ENCODE results near the gene DAPK2.

Gene DAPK2

DNA sequence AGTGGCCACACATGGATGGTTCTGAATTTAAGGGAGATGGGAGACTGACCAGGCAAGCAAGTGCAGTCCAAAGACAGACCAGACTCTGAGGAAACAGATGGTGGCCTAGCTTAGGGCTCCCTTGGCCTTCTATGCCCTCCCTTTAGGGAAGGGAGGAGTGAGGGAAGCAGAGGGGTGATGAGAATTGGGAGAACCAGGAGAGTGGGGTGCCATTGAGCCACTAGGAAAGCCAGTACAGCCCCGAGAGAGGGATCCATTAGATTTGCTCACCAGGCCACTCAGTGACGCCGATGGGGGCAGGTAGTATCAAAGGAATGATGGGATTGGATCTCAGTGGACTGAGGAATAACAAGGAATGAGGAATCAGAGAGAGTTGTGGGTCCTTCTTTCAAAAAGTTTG lies 182.1 kb downstream of the DAPK2 start:
- no peaks in the 10 kb centered on the region for H3K36me3 Mint-ChIP-seq (ENCODE audit: low read depth)
- H3K27ac Mint-ChIP-seq = no peak overlapping the region
- peaks cover 4% of the 10 kb centered on the region for H3K9me3 Mint-ChIP-seq
- no peak for DNase-seq
- no peak overlapping the region for H3K4me3 Mint-ChIP-seq
- TF ChIP-seq, protein P1, sequence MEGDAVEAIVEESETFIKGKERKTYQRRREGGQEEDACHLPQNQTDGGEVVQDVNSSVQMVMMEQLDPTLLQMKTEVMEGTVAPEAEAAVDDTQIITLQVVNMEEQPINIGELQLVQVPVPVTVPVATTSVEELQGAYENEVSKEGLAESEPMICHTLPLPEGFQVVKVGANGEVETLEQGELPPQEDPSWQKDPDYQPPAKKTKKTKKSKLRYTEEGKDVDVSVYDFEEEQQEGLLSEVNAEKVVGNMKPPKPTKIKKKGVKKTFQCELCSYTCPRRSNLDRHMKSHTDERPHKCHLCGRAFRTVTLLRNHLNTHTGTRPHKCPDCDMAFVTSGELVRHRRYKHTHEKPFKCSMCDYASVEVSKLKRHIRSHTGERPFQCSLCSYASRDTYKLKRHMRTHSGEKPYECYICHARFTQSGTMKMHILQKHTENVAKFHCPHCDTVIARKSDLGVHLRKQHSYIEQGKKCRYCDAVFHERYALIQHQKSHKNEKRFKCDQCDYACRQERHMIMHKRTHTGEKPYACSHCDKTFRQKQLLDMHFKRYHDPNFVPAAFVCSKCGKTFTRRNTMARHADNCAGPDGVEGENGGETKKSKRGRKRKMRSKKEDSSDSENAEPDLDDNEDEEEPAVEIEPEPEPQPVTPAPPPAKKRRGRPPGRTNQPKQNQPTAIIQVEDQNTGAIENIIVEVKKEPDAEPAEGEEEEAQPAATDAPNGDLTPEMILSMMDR (IDR thresholded peaks at IDR 0.05) = no peak
- H3K4me1 Mint-ChIP-seq = no peaks in the 10 kb centered on the region
- peaks cover 13% of the 10 kb centered on the region for H3K27me3 Mint-ChIP-seq (ENCODE audit: low read depth, poor library complexity)

DNA sequence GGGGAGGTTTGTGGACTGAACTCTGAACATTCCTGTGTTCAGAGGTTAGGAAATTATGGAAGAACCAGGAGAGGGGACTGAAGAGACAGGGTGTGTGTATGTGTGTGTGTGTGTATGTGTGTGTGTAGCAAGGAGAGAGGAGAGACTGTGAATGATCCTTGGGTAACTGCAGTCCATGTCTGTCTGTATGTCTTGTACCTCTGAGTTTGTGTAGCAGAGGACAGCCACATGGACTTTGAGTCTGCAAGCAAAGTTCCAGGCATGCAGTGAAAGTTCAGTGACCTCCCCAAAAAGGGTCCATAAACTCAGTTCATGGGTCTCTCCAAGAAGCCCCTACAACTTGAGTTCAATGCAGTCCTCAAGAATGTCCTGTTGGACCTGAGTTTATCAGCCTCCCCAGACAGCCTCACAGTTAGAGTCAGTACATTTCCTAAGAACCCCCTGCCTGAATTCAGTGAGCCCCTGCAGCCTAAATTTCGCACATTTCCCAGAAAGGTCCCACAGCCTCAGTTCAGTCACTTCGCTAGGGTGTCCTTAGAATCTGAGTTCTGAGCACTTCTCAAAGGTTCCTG lies 184.3 kb downstream of the DAPK2 start:
- Mint-ChIP-seq H3K36me3 (ENCODE audit: low read depth) (no peaks in the 10 kb centered on the region), H3K4me1 (peaks cover 9% of the 10 kb centered on the region), H3K27ac (no peak overlapping the region), H3K27me3 (ENCODE audit: low read depth, poor library complexity) (peaks cover 12% of the 10 kb centered on the region), H3K9me3 (no peaks in the 10 kb centered on the region), H3K4me3 (no peak overlapping the region)
- TF ChIP-seq, protein P1 (IDR thresholded peaks at IDR 0.05) = no peak
- DNase-seq = no peak

DNA sequence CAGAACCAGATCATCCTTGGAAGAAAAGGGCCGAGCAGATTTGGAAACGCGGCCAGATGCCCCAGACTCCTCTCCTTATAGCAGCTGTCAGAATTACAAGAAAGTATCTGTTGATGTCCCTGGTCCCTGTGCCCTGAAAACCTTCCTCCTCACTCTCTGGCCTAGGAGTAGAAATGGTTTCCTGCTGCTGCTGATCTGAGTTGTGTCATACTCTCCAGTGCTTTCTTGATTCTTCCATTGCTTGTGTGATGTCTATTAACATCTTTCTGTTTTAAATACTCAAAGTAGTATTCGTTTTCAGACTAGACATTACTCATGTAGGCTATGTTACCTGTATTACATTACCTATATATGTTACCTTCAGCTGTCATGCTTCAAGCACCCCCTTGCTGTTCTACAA lies 185.7 kb downstream of the DAPK2 start:
- TF ChIP-seq, protein P1 (IDR thresholded peaks at IDR 0.05) = no peak
- Mint-ChIP-seq H3K9me3 (no peaks in the 10 kb centered on the region), H3K4me1 (peaks cover 9% of the 10 kb centered on the region), H3K4me3 (no peak overlapping the region), H3K36me3 (ENCODE audit: low read depth) (no peaks in the 10 kb centered on the region), H3K27ac (no peak overlapping the region), H3K27me3 (ENCODE audit: low read depth, poor library complexity) (peaks cover 12% of the 10 kb centered on the region)
- DNase-seq = no peak

DNA sequence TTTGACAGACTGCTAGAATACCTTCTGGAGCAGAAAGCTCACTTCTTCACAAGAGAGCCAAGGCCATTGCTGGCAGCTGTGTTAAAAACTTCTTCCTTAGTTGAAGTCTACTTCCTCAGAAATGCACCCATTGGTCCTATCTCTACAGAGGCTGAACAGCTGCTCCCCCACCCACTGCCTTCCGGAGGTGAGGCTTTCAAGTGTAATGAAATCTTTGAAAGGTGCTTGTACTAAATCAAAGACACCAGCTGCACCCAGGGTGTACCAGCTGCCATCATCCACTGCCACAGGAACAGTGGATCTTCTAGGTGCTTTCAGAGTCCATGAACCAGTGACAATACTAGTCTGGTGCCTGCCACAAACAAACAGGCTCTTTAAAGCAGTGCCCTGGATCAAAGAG lies 186.1 kb downstream of the DAPK2 start:
- peaks cover 9% of the 10 kb centered on the region for H3K4me1 Mint-ChIP-seq
- TF ChIP-seq, protein P1 (IDR thresholded peaks at IDR 0.05) = no peak
- no peaks in the 10 kb centered on the region for H3K36me3 Mint-ChIP-seq (ENCODE audit: low read depth)
- no peak overlapping the region for H3K27ac Mint-ChIP-seq
- no peak overlapping the region for H3K4me3 Mint-ChIP-seq
- H3K27me3 Mint-ChIP-seq (ENCODE audit: low read depth, poor library complexity) = peaks cover 12% of the 10 kb centered on the region
- no peaks in the 10 kb centered on the region for H3K9me3 Mint-ChIP-seq
- no peak for DNase-seq

DNA sequence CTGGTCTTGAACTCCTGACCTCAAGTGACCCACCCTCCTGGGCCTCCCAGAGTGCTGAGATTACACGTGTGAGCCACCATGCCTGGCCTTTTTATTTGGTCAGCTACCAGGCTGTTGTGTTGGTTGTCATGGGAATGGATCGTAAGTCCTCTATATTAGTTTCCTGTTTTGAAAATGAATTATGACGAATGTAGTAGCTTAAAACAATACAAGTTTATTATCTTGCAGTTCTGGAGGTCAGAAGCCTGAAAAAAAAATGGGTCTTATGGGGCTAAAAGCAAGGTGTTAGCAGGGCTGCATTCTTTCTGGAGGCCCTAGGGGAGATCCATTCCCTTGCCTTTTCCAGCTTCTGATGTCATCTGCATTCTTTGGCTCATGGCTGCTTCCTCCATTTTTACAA lies 187.4 kb downstream of the DAPK2 start:
- H3K4me1 Mint-ChIP-seq = peaks cover 9% of the 10 kb centered on the region
- no peak overlapping the region for H3K27ac Mint-ChIP-seq
- DNase-seq = no peak
- no peaks in the 10 kb centered on the region for H3K36me3 Mint-ChIP-seq (ENCODE audit: low read depth)
- no peaks in the 10 kb centered on the region for H3K9me3 Mint-ChIP-seq
- peaks cover 12% of the 10 kb centered on the region for H3K27me3 Mint-ChIP-seq (ENCODE audit: low read depth, poor library complexity)
- TF ChIP-seq, protein P1 (IDR thresholded peaks at IDR 0.05) = no peak
- H3K4me3 Mint-ChIP-seq = no peak overlapping the region

DNA sequence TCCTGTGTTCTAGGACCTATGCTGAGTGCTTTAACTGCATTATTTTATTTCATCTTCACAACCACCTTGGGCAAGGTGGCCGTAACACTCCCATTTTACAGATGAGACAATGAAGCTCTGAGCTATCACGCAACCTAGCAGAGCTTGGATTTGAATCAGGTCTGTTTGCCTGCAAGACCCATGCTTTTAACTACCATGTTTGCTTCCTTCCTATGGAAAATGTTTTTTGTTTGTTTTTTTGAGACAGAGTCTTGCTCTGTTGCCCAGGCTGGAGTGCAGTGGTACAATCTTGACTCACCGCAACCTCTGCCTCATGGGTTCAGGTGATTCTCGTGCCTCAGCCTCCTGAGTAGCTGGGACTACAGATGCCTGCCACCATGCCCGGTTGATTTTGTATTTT lies 187.8 kb downstream of the DAPK2 start:
- TF ChIP-seq, protein P1 (IDR thresholded peaks at IDR 0.05) = no peak
- no peak for DNase-seq
- Mint-ChIP-seq H3K9me3 (no peaks in the 10 kb centered on the region), H3K27ac (no peak overlapping the region), H3K4me1 (peaks cover 9% of the 10 kb centered on the region), H3K4me3 (no peak overlapping the region), H3K27me3 (ENCODE audit: low read depth, poor library complexity) (peaks cover 12% of the 10 kb centered on the region), H3K36me3 (ENCODE audit: low read depth) (no peaks in the 10 kb centered on the region)

Data from nephron progenitor cell (in vitro differentiated cells).